ENCODE data around the gene MYMK.

DNA sequence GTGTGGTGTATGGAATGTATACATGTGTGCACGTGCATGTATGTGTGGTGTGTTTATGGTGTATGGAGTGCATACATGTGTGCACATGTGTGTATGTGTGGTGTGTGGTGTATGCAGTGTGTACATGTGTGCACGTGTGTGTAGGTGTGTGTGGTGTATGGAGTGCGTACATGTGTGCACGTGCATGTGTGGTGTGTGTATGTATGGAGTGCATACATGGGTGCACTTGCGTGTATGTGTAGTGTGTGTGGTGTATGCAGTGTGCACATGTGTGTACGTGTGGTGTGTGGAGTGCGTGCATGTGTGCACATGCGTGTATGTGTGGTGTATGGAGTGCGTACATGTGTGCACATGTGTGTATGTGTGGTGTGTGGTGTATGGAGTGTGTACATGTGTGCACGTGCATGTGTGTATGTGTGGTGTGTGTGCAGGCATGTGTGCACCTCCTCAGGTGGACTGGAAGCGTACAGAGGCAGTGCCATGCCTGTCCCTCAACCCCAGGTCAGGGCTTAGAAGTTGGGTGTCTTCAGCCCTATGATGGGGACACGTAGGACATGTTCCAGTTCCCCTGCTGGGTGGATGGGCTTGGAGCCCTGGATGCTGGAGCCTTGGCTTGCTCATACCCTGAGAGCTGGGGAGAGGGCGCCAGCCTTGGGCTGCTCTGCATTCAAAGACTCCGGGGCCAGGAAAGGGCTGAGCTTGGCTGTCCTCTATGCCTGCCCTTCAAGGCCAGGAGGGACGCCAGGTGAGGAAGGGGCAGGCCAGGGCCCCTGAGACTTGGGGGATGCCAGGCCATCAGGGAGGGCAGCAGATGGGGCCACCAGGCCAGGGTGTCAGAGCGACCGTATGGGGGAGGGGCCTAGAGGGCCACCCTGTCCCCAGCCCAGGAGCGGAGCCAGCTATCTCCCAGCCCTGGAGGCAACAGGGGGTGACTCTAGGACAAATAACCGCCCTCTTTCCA lies 12.2 kb downstream of the MYMK start:
- TF ChIP-seq POLR2A (IDR thresholded peaks at IDR 0.05), result no peak
- TF ChIP-seq, protein P1, sequence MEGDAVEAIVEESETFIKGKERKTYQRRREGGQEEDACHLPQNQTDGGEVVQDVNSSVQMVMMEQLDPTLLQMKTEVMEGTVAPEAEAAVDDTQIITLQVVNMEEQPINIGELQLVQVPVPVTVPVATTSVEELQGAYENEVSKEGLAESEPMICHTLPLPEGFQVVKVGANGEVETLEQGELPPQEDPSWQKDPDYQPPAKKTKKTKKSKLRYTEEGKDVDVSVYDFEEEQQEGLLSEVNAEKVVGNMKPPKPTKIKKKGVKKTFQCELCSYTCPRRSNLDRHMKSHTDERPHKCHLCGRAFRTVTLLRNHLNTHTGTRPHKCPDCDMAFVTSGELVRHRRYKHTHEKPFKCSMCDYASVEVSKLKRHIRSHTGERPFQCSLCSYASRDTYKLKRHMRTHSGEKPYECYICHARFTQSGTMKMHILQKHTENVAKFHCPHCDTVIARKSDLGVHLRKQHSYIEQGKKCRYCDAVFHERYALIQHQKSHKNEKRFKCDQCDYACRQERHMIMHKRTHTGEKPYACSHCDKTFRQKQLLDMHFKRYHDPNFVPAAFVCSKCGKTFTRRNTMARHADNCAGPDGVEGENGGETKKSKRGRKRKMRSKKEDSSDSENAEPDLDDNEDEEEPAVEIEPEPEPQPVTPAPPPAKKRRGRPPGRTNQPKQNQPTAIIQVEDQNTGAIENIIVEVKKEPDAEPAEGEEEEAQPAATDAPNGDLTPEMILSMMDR (IDR thresholded peaks at IDR 0.05), result no peak
